GM23338 (cell line): ENCODE results near the gene MIDN. TPM values are rescaled to one million over a fixed set of nuclear protein-coding genes. Genes with fewer than 3 reads are reported as not detected.
A peak's percentile ranks its signal among the peaks of the same experiment; 100 is the strongest.

Source experiments
- ATAC-seq: fragments of 200-7000 bp; cut with Tn5 transposase; 3 replicates; pipeline ENCODE4 v1.9.1; 2020
- DNase-seq: peaks from one replicate; pipeline ENCODE4 v3.0.0-alpha.2; 2015; ENCODE audit warnings: low spot score
- H2AFZ ChIP-seq: fragments of 200-600 bp; sonication (generic); 2 replicates; pipeline ENCODE4 v1.8.0; 2016; ENCODE audit warnings: antibody characterized with exemption, mild to moderate bottlenecking, moderate library complexity
- H3F3A ChIP-seq: fragments of 200-600 bp; sonication (generic); replicated peaks from 2 replicates; pipeline ENCODE4 v1.8.0; 2017; ENCODE audit warnings: antibody characterized with exemption, mixed run types, low read depth
- H3K27ac ChIP-seq: fragments of 200-600 bp; sonication (generic); 2 replicates; pipeline ENCODE4 v1.6.1; 2016; ENCODE audit warnings: low read depth
- H3K27me3 ChIP-seq: fragments of 200-600 bp; sonication (generic); 2 replicates; pipeline ENCODE4 v1.8.0; 2016; ENCODE audit warnings: mild to moderate bottlenecking, mixed run types, moderate library complexity; ENCODE audit not compliant: insufficient read depth
- H3K36me3 ChIP-seq: fragments of 200-600 bp; sonication (generic); 2 replicates; pipeline ENCODE4 v1.8.0; 2016; ENCODE audit warnings: mild to moderate bottlenecking; ENCODE audit not compliant: insufficient read depth
- H3K4me1 ChIP-seq: fragments of 200-600 bp; sonication (generic); 2 replicates; pipeline ENCODE4 v1.8.0; 2016; ENCODE audit warnings: mild to moderate bottlenecking, moderate library complexity; ENCODE audit not compliant: insufficient read depth
- H3K4me2 ChIP-seq: fragments of 200-600 bp; sonication (generic); 2 replicates; pipeline ENCODE4 v1.7.1; 2017; ENCODE audit warnings: mixed run types
- H3K4me3 ChIP-seq: fragments of 200-600 bp; sonication (generic); 2 replicates; pipeline ENCODE4 v1.6.1; 2016; ENCODE audit warnings: mixed run types
- H3K79me2 ChIP-seq: fragments of 200-600 bp; sonication (generic); replicated peaks from 2 replicates; pipeline ENCODE4 v1.8.0; 2017; ENCODE audit warnings: mild to moderate bottlenecking; ENCODE audit not compliant: insufficient read depth
- H3K9me2 ChIP-seq: fragments of 200-600 bp; sonication (generic); 2 replicates; pipeline ENCODE4 v1.8.0; 2017; ENCODE audit not compliant: insufficient read depth
- H4K20me1 ChIP-seq: fragments of 200-600 bp; sonication (generic); replicated peaks from 2 replicates; pipeline ENCODE4 v1.8.0; 2017; ENCODE audit warnings: mild to moderate bottlenecking; ENCODE audit not compliant: insufficient read depth
- H3K27ac Mint-ChIP-seq: 2 replicates; pipeline ENCODE4 v1.8.0; 2020; ENCODE audit warnings: inconsistent platforms, mild to moderate bottlenecking, moderate library complexity, mixed read lengths
- H3K27me3 Mint-ChIP-seq: 3 replicates; pipeline ENCODE4 v1.8.0; 2022; ENCODE audit warnings: low read depth, mild to moderate bottlenecking, moderate library complexity, mixed read lengths, inconsistent platforms; ENCODE audit not compliant: insufficient read depth, poor library complexity
- H3K36me3 Mint-ChIP-seq: 3 replicates; pipeline ENCODE4 v1.8.0; 2021; ENCODE audit warnings: low read depth, mild to moderate bottlenecking, inconsistent platforms, moderate library complexity, mixed read lengths
- H3K4me1 Mint-ChIP-seq: 3 replicates; pipeline ENCODE4 v1.8.0; 2020; ENCODE audit warnings: mild to moderate bottlenecking, inconsistent platforms, mixed read lengths
- H3K4me3 Mint-ChIP-seq: 3 replicates; pipeline ENCODE4 v1.8.0; 2021; ENCODE audit warnings: moderate library complexity, mild to moderate bottlenecking, inconsistent platforms, mixed read lengths
- H3K9me3 Mint-ChIP-seq: 3 replicates; pipeline ENCODE4 v1.8.0; 2020; ENCODE audit warnings: moderate library complexity, mild to moderate bottlenecking, inconsistent platforms, mixed read lengths
- CREB1 ChIP-seq: fragments of 250-450 bp; sonication (Bioruptor Pico); IDR thresholded peaks from 2 replicates; pipeline ENCODE4 v1.5.0; 2020; ENCODE audit warnings: low read depth, mild to moderate bottlenecking, moderate library complexity
- EZH2 ChIP-seq: fragments of 200-600 bp; sonication (generic); IDR thresholded peaks from one replicate; pipeline ENCODE4 v1.8.0; 2017; ENCODE audit warnings: antibody characterized with exemption, mild to moderate bottlenecking, low read depth; ENCODE audit not compliant: unreplicated experiment
- EZH2phosphoT487 ChIP-seq: fragments of 200-600 bp; sonication (generic); IDR thresholded peaks from one replicate; pipeline ENCODE4 v1.8.1; 2018; ENCODE audit warnings: antibody characterized with exemption; ENCODE audit not compliant: unreplicated experiment
- JUNB ChIP-seq: IDR thresholded peaks from one replicate; pipeline ENCODE4 v1.6.1; 2016; ENCODE audit warnings: antibody characterized with exemption; ENCODE audit not compliant: unreplicated experiment
- NANOG ChIP-seq: IDR thresholded peaks from 2 replicates; pipeline ENCODE4 v1.6.1; 2016; ENCODE audit warnings: antibody characterized with exemption, borderline replicate concordance
- POLR2AphosphoS5 ChIP-seq: IDR thresholded peaks from 2 replicates; pipeline ENCODE4 v1.6.1; 2016; ENCODE audit warnings: antibody characterized with exemption, low read depth
- REST ChIP-seq: IDR thresholded peaks from one replicate; pipeline ENCODE4 v1.6.1; 2018; ENCODE audit warnings: antibody characterized with exemption; ENCODE audit not compliant: unreplicated experiment
- STAT1 ChIP-seq: IDR thresholded peaks from one replicate; pipeline ENCODE4 v1.6.1; 2016; ENCODE audit warnings: antibody characterized with exemption; ENCODE audit not compliant: unreplicated experiment
- ZNF114 ChIP-seq: fragments of 250-450 bp; sonication (Bioruptor Pico); IDR thresholded peaks from 2 replicates; pipeline ENCODE4 v1.5.0; 2020; ENCODE audit warnings: mild to moderate bottlenecking, moderate library complexity
- ZNF462 ChIP-seq: fragments of 250-450 bp; sonication (Bioruptor Pico); IDR thresholded peaks from 2 replicates; pipeline ENCODE4 v1.5.0; 2020; ENCODE audit warnings: mild to moderate bottlenecking, moderate library complexity
- polyA plus RNA-seq: library from polyadenylated mRNA; unstranded; fragments of >200 nt; fragmentation: Nextera tagmentation; extraction: Ambion mirVana; gene quantifications from 2 replicates; pipeline ENCODE4 v1.2.1, GENCODE V29; 2016
- total RNA-seq: library from RNA; depleted of rRNA; stranded (reverse); fragments of >200 nt; shearing (Covaris generic); gene quantifications from 2 replicates; pipeline ENCODE4 v1.2.3, GENCODE V29; 2014

Gene MIDN
- total and polyA plus RNA-seq, 2 experiments from 2014 or later, result 28.6 to 113 TPM

GRCh38 chr19:1273263-1274041 lies 25.1 kb downstream of the MIDN start:
- Histone ChIP-seq H3K79me2 (peaks cover 50% of the 10 kb centered on the region), H3K4me3 (peak overlapping the region; percentile 88; the same call in 1 of the 2 replicates), H3K27ac (peak overlapping the region; percentile 91)

GRCh38 chr19:1274081-1274851 lies 25.9 kb downstream of the MIDN start:
- H3F3A ChIP-seq, result peaks cover 63% of the 10 kb centered on the region
- peak overlapping the region; percentile 88 for H3K4me3 ChIP-seq
- TF ChIP-seq POLR2AphosphoS5 (no peak), ZNF462 (CRISPR knock-in tag) (no peak), EZH2 (no peak), CREB1 (no peak), EZH2phosphoT487 (no peak), ZNF114 (CRISPR knock-in tag) (no peak), STAT1 (no peak), JUNB (no peak), NANOG (no peak), REST (no peak)

More at GRCh38 chr19:1273263-1274041, 25.1 kb downstream of the MIDN start:
- H3K27me3 Mint-ChIP-seq, result peaks cover 43% of the 10 kb centered on the region
- H3K36me3 ChIP-seq, result peaks cover 31% of the 10 kb centered on the region
- H3K4me2 ChIP-seq, result peak overlapping the region; percentile 97
- H3K4me3 Mint-ChIP-seq, result peak overlapping the region; percentile 57
- peaks cover 56% of the 10 kb centered on the region for H3K36me3 Mint-ChIP-seq
- peaks cover 51% of the 10 kb centered on the region for H3K4me1 Mint-ChIP-seq
- H3K27me3 ChIP-seq, result no peaks in the 10 kb centered on the region
- no peaks in the 10 kb centered on the region; the same call in 2 of the 3 replicates for H3K9me3 Mint-ChIP-seq
- DNase-seq (no peak), ATAC-seq (no peak)
- H3K27ac Mint-ChIP-seq, result peak overlapping the region; percentile 88
- peaks cover 37% of the 10 kb centered on the region for H4K20me1 ChIP-seq
- H2AFZ ChIP-seq, result no peak overlapping the region
- peaks cover 35% of the 10 kb centered on the region for H3K4me1 ChIP-seq
- peaks cover 61% of the 10 kb centered on the region for H3F3A ChIP-seq
- no peak for TF ChIP-seq EZH2phosphoT487
- peak; percentile 52 for TF ChIP-seq POLR2AphosphoS5
- no peaks in the 10 kb centered on the region for H3K9me2 ChIP-seq

More at GRCh38 chr19:1274081-1274851, 25.9 kb downstream of the MIDN start:
- H3K27ac Mint-ChIP-seq, result peak overlapping the region; percentile 97
- Histone ChIP-seq H3K4me1 (peaks cover 32% of the 10 kb centered on the region), H3K79me2 (peaks cover 50% of the 10 kb centered on the region), H3K36me3 (peaks cover 31% of the 10 kb centered on the region), H3K27me3 (no peaks in the 10 kb centered on the region), H3K9me2 (no peaks in the 10 kb centered on the region), H3K27ac (peak overlapping the region; percentile 91), H2AFZ (no peak overlapping the region), H4K20me1 (peaks cover 37% of the 10 kb centered on the region), H3K4me2 (peak overlapping the region; percentile 97)
- H3K4me3 Mint-ChIP-seq, result peak overlapping the region; percentile 75
- peaks cover 41% of the 10 kb centered on the region for H3K27me3 Mint-ChIP-seq
- ATAC-seq (peak; percentile 2), DNase-seq (no peak)
- no peaks in the 10 kb centered on the region for H3K9me3 Mint-ChIP-seq
- peaks cover 56% of the 10 kb centered on the region for H3K36me3 Mint-ChIP-seq
- peaks cover 46% of the 10 kb centered on the region for H3K4me1 Mint-ChIP-seq
